ENCODE measurements around the gene FYB2. TPM values are rescaled to one million over a fixed set of nuclear protein-coding genes. Genes with fewer than 3 reads are reported as not detected.

Gene FYB2
- total RNA-seq, 1 experiment from 2014 or later: not detected

GRCh38 chr1:56780826-56781225 lies 38.4 kb downstream of the FYB2 start:
- no TSS peak for BruUV-seq (replicated peaks)

More at GRCh38 chr1:56780826-56781225, 38.4 kb downstream of the FYB2 start:
- peaks cover 13% of the 10 kb centered on the region for H3K27me3 ChIP-seq (ENCODE audit: insufficient read depth, low read length)
- CTCF ChIA-PET: no interaction called here
- no peaks in the 10 kb centered on the region for H3K79me2 ChIP-seq (ENCODE audit: insufficient read depth, low read length)
- no peaks in the 10 kb centered on the region for H3K4me1 ChIP-seq (ENCODE audit: control insufficient read depth in 1 of 2, insufficient read depth in 2 of 2, low read length in 2 of 2)
- H3K4me2 ChIP-seq (ENCODE audit: low read length): no peak overlapping the region
- intact Hi-C loops (cut with micrococcal nuclease): no loop called here
- no peak overlapping the region for H3K27ac ChIP-seq (ENCODE audit: low read depth, low read length)
- H4K20me1 ChIP-seq (ENCODE audit: insufficient read depth): no peaks in the 10 kb centered on the region
- no peak overlapping the region for H3K9ac ChIP-seq (ENCODE audit: low read length)
- no peak for DNase-seq (ENCODE audit: low read depth, low spot score)
- no peaks in the 10 kb centered on the region for H3K36me3 ChIP-seq (ENCODE audit: control insufficient read depth in 1 of 2, insufficient read depth in 2 of 2, low read length in 2 of 2)
- no peak overlapping the region for H3K4me3 ChIP-seq (replicated peaks in 1 of 2; ENCODE audit: low read depth in 1 of 2, low read length in 2 of 2)
- no peak for TF ChIP-seq ZNF274 (IDR thresholded peaks at IDR 0.05; ENCODE audit: low read depth, low read length)
- TF ChIP-seq ELF1 (IDR thresholded peaks at IDR 0.05; ENCODE audit: borderline replicate concordance, low read depth): no peak
- no peak for TF ChIP-seq ATF3 (IDR thresholded peaks at IDR 0.05)
- no peak for TF ChIP-seq EGR1 (IDR thresholded peaks at IDR 0.05; ENCODE audit: low read depth)
- no peak for TF ChIP-seq CTCF (IDR thresholded peaks at IDR 0.05 in 2 of 3, conservative IDR thresholded peaks at IDR 0.05 in 1 of 3; ENCODE audit: borderline replicate concordance in 1 of 3, insufficient read depth in 1 of 3, low read depth in 2 of 3, low read length in 2 of 3)
- no peak for TF ChIP-seq SRF (IDR thresholded peaks at IDR 0.05; ENCODE audit: low read depth)
- no peak for TF ChIP-seq SIN3A (IDR thresholded peaks at IDR 0.05; ENCODE audit: low read depth)
- no peak for TF ChIP-seq RAD21 (IDR thresholded peaks at IDR 0.05; ENCODE audit: low read depth)
- no peak for TF ChIP-seq JUND (IDR thresholded peaks at IDR 0.05)
- TF ChIP-seq EZH2phosphoT487 (IDR thresholded peaks at IDR 0.05; ENCODE audit: borderline replicate concordance): no peak
- TF ChIP-seq REST (IDR thresholded peaks at IDR 0.05; ENCODE audit: low read depth): no peak
- no peak for TF ChIP-seq CBX3 (IDR thresholded peaks at IDR 0.05; ENCODE audit: low read depth)
- no peak for TF ChIP-seq SP1 (IDR thresholded peaks at IDR 0.05; ENCODE audit: low read depth)
- TF ChIP-seq FOSL1 (IDR thresholded peaks at IDR 0.05; ENCODE audit: low read depth): no peak
- H3K9me2 ChIP-seq (ENCODE audit: insufficient read depth): no peaks in the 10 kb centered on the region
- RAD21 ChIA-PET (ENCODE audit: low non-redundant PET in 1 of 2, low total read pairs in 2 of 2, uncharacterized antibody in 2 of 2, unreplicated experiment in 2 of 2): no interaction called here
- POLR2A ChIA-PET: no interaction called here
- no peak overlapping the region for H2AFZ ChIP-seq (ENCODE audit: low read depth, low read length, poor library complexity, severe bottlenecking)
- no peaks in the 10 kb centered on the region for H3K9me3 ChIP-seq (ENCODE audit: control insufficient read depth in 1 of 2, insufficient read depth in 1 of 2, low read depth in 1 of 2, low read length in 2 of 2)
- ATAC-seq: no peak
